Inflammatory macrophage treated with lipopolysaccharide for 1 hour (primary cell): ENCODE data around the gene DBR1.

ENCODE experiments used
- DNase-seq, 2 donors: peaks; one replicate each; pipeline ENCODE4 v3.0.0-alpha.2; 2020 to 2022

DBR1 gene

DNA sequence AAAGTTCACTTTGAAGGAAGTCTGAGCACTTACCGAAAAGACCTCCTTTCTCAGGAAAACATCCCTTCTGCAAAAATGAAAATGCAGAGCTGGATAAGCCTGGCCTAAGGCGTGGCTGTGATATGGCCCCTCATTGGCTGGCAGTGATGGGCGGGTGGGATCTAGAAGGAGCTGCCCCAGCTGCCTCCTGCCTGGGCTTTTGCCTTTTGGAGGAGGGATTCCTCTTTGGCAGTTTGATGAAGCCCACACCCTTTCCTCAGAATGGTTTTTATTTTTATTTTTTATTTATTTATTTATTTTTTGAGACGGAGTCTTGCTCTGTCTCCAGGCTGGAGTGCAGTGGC, 55.3 kb downstream of the DBR1 start:
- DNase-seq, result no peak

DNA sequence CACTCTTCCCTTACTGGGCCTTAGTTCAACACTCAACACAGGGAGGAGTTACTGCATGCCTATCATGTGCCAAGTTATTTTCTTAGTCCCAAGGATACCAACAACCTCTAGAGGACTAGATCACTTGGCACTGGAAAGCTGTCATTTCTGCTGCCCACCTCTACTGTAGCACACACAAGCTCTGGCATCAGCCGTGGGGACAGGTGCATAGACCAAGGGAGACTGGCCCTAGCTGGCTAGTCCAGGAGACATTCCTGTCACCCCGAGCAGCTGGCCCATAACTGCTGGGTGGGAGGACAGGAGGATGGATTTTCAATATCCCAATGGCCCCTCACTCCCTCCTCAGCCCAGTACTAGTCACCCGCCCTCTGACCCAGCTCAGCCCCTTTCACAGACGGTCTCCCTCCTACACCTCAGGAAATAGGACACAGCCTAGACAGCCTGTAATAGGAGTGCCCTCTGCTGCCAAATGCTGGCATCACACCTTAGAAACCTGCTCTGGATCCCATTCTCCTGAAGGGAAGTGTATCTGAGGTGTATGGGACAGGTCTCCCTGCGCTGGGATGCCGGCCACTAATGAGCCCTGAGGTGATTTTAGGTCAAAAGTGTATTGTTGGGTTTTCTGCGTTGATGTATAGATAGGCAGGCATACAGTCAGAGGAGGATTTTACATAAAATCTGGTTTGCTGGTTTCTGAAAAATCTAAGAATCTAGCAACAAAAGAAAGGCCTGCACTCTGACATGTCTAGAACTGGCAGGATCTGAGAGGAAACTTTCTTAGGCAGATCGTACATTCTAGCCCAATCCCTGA, 55.9 kb downstream of the DBR1 start:
- DNase-seq, result peak; percentile 56 to 84

DNA sequence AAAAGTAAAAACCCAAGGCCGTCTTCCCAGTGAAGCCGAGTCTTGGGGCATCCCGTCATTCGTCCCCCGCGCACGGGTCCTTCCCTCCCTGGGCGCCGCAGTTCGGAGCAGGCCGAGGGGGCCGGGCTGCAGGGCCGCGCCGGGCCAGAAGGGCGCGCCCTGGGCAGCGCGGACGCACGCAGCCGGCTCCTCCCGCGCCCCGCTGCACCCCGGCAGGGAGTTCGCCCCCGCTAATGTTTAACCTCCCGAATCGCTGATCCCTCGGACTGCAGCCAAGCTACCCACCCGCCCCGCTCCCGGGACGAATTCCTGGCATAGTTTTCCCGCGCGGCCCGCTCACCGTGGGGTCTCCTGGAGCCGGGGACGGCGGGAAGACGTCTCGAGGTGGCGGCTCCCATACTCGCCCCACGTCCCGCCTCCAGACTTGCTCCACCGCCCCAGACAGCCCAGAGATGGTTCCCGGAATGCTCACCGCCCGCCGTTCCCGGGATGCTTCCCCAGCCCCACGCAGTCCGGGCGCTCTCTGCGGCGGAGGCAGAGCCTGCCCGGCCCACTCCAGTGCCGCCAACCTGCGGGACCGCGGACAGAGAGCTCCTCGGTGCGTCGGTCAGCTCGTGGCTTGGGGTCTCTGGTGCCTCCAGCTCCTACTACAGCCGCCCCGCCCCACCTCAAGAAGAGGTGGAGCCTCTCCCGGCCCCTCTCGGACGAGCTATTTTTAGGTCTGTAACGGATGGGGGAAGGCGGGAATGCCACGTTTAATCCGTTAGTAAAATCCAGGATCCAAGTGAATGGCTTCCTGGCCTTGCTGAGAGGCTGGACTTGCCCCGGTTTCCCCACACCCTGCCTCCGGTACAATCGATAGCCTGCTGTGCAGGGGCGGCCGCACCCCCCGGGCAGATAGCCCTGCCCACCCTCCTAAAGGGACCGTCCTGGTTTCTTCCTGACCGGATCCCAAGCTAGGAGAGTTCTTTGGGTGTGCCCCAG, 59.4 kb downstream of the DBR1 start, which contains the start of gene DZIP1L:
Gene DZIP1L (minus strand): TSS at position 621 of the 984 bp plus-strand sequence. CDS start 11,637 bp downstream, outside the sequence.
- peak; percentile 59 to 70 for DNase-seq

DNA sequence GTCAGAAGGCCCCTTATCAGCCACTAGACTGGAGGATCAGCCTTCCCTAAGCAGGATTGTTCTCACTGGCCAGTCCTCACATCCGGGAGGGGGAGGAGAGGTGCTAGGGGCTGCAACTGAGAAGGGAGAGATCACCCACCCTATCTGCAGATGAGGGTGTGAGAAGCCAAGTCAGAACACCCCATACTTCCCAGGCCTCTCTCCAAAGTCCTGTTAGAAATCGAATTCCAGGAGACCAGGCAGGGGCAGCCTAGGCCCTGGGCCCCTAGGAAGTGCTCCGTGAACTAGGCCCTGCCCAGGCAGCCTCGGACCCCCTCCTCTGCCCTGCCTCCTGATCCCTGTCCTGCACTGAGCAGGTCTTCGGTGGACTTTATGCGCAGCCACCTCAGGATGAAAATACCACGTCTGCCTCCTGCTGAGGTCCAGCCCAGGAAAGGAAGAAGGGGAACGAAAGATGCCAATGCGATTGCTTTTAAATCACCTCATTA, 60.2 kb downstream of the DBR1 start:
- no peak for DNase-seq

DNA sequence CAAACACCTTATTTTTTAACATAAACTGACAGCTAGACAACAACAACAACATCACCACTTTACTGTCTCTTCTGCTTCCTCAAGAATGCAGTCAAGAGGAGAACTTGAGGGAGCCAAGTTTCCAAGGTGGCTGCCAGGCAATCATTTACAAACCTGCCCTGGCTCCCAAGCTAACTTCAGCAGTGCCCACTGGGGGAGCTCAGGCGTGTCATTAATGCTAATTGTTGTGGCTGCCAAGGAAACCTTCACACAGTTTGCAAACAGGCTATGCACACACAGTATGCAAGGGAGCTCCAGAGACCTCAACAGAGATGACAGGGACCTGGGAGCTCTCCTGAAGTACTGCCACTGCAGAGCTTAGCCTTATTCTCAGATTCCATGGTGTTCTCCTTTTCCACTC, 61.4 kb downstream of the DBR1 start:
- DNase-seq, result no peak

DNA sequence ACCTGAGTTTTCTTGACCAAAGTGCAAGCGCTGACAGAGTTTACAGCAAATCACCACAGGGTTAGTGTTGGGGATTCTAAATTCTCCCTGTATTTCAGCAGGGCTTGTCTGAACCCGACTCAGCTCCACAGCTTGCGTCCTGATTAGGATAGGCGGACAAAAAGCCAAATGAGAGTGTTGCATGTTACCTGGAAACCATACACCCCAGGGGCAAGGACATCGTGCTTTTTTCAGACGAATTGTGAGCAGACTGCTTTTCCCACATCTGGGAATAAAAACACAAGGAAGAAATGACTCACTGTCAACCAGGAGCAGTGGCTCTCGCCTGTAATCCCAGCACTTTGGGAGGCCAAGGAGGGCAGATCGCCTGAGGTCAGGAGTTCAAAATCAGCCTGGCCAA, 62.4 kb downstream of the DBR1 start:
- no peak for DNase-seq
